Glomerular visceral epithelial cell (primary cell): ENCODE measurements around the gene C10orf143.
"Not testable (repeated sequence)": the region's sequence is repeated elsewhere in the genome, so short reads cannot be mapped to it uniquely, and the experiment has no call there.

Source experiments
- DNase-seq: peaks from one replicate; pipeline ENCODE4 v3.0.0-alpha.2; 2016; ENCODE audit errors: extremely low spot score

Gene C10orf143

DNA sequence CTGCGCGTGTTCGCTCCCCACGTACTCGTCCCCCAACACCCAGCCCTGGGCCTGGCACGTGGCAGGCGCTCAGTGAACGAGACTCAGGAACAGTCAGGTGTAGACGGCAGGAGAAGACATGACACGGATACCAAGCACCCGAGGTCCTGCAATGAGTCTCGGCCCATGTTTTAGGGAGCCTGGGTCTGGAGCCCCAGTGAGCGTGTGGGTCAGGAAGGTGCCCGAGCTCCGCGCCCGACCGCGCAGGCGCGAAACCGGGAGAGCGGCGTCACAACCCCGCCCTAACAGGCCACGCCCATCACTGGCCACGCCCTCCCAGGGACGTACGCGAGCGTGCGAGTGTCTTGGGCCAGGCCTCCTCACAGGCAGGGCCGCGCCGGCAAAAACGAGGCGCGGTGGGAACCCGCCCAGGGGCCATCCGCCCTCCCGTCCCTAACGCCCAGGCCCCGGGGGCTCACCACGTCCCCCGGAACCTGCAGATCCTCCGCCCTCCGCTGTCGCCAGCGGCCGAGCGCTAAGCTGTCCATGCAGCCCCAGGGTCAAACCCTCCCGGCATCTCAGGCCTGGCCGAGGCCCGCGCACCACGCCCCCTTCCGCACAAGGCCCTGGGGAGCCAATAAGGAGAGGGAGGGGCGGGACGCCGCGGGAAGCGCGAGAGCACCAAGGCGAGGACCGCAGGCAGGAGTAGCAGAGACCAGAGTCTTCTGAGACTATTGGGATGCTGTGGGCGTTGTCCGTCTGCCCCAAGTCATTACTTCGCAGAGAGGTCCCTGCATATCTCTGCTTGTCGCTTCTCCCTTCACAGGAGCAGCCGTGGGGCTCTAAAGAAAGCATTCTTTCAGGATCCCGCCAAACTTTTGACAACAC lies at the start of gene C10orf143:
Gene C10orf143 (minus strand): TSS at position 585 of the 867 bp plus-strand sequence. CDS start 58 bp downstream, at position 527.
- DNase-seq: peak; percentile 96

DNA sequence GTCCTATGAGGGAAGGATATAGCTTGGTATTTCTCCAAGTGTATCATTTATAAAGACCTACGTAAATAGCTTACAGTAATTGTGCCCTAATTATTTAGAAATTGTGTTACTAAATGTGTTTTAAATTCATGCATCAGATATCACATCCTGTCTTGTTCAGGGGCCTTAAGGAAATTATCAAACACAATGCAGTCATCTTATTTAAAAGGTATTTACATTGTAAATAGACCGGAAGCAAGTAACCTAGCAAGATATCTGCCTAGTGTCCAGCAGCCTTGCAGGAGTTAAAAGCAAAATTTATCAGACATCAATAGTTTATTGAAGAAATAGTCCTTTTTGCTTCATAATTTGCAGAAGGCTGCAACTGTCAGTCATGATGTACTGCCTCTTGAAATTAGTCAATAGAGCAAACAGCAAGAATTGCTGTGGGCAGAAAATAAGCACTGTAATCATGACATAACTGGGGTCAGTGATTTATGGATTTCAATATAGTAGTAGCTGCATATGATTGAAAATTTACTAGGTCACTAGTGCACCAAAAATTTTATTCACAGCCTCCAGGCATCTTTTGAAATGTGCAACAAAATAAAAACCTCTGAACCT lies 48.7 kb upstream of the C10orf143 start:
- DNase-seq: no peak

DNA sequence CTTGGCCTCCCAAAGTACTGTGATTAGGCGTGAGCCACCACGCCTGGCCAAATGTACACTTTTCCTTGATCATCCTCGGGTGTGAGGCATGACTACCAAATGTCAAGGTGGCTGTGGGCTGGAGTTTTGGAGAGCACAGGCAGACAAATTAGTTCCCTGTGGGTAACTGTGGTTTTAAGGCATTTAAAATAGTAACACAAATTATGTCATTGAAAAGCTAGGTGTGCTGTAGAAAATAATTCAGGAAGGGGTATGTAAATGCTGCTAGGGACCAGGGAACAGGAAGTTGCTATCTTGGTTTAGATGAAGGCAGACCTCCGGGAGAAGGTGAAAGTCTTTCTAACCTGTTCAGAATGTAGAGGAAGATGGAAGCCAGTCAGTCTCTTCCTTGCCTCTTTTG lies 35.4 kb upstream of the C10orf143 start:
- DNase-seq: no peak

DNA sequence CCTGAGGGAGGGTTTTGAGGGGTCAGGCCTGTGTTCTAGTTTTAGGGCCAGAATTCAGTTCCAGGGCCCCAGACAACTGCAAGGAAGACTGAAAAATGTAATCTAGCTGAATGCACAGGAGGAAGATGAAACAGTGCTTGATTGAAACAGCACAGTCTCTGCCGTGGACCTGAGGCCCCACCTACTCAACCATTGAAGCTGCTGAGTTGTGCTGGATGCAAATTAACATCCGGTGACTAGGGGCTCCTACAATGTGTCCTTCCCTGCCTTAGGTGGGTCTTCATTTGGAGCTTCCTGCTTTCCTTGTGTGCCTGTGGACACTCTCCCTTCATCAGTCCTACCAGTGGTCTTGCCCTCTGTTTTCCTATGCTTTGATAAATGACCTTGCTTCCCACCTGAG lies 31.2 kb upstream of the C10orf143 start:
- DNase-seq: no peak

DNA sequence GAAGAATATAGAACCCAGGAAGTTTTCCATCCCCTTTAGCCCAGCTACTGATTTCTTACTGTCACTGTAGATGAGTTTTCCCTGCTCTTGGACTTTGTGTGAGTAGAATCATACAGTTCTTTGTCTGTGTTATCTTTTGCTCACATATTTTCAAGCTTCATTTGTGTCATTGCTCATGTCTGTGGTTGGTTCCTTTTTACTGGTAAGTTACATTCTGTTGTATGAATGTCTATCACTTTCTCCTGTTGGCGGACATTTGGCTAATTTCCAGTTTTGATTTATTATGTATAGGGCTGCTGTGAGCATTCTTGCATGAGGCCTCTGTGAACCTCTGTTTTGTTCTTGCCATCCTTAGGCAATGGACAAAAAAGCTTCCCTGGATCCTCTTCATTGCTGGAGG lies 30.8 kb upstream of the C10orf143 start:
- peak; percentile 47 for DNase-seq

DNA sequence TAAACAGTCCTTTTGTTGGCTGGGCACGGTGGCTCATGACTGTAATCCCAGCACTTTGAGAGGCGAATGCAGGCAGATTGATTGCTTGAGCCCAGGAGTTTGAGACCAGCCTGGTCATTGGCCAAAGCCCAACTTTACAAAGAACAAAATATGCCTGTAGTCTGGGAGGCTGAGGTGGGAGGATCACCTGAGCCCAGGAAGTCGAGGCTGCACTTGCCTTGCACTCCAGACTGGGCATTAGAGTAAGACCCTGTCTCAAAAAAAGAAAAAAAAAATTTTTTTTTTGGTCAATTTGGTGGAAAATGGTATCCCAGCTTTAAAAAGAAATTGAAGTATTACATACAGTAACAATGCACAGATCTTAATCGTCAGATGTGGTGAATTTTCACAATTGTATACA lies 30.4 kb upstream of the C10orf143 start:
- DNase-seq: no peak

DNA sequence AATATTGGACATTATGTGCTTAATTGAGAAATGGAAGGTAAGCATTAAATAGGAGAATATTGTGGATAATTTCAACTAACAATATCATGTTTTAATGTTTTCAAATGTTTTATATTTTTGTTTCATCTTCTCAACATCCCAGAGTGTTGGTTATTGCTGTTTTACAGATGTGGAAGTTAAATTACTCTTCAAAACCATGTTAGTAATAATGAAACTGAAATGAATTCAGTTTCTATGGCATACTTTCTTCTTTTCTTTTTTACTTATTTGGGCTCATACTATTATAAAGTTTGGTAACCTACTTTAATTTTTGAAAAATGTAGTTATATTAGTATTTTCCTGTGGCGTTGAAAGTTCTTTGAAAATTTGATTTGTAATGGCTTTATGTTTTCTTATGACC lies 29.8 kb upstream of the C10orf143 start:
- no peak for DNase-seq

DNA sequence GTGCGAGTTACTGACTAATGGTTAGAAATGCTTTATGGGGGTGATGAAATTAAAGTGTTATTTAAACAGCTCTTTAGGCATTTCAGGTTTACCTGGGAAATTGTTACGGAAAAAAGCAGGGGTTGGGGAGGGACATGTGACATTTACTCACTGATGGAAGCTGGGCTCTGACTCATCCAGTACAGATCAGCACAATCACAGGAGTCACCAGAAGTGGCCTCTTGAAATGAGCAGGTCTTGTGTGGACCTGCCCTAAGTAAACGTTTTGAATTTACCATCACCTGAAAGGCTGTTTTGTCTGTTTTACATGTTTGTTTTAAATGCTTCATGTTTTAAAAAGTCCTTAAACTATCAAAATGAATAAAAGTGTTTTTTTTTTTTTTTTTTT lies 27.8 kb upstream of the C10orf143 start:
- peak; percentile 47 for DNase-seq

DNA sequence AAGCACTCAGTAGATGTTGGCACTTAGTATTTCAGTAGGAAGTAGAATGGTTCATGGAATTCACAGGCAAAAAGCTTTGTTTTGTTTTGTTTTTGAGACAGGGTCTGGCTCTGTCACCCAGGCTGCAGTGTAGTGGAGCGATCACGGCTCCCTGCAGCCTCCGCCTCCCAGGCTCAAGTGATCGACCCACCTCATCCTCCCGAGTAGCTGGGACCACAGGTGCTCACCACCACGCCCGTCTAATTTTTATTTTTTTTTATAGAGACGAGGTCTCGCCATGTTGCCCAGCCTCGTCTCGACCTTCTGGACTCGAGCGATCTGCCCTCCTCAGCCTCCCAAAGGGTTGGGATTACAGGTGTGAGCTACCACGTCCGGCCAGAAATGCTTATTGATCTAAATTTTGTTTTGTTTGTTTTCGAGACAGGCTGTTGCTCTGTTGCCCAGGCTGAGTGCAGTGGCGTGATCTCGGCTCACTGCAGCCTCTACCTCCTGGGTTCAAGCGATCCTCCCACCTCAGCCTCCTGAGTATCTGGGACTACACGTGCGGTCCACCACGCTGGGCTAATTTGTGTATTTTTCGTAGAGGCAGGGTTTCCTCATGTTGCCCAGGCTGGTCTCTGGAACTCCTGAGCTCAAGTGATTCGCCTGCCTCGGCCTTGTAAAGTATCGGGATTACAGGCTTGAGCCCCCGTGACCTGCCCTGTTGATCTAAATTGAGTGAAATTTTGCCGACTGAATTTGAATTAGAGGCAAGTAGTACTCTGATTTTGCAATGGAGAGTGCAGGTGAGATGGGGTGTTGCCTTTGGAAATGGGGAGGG lies 27.2 kb upstream of the C10orf143 start:
- no peak for DNase-seq

DNA sequence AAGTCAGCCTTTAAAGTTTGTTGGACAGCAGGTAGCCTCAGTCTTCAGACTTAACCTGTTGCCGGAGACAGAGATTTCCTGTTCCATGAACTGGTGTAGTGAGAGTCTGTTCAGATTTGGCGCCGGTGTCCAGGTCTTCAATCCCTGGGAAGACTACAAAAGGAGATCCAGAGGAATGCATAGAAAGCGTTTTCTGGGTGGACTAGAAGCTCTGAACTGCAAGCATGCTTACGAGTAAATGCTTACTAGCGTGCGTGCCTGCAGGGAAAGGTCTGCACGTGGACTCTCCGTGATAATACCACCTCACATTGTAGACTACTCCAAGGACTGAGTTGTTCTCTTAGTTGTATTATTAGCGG lies 26.4 kb upstream of the C10orf143 start:
- peak; percentile 20 for DNase-seq

DNA sequence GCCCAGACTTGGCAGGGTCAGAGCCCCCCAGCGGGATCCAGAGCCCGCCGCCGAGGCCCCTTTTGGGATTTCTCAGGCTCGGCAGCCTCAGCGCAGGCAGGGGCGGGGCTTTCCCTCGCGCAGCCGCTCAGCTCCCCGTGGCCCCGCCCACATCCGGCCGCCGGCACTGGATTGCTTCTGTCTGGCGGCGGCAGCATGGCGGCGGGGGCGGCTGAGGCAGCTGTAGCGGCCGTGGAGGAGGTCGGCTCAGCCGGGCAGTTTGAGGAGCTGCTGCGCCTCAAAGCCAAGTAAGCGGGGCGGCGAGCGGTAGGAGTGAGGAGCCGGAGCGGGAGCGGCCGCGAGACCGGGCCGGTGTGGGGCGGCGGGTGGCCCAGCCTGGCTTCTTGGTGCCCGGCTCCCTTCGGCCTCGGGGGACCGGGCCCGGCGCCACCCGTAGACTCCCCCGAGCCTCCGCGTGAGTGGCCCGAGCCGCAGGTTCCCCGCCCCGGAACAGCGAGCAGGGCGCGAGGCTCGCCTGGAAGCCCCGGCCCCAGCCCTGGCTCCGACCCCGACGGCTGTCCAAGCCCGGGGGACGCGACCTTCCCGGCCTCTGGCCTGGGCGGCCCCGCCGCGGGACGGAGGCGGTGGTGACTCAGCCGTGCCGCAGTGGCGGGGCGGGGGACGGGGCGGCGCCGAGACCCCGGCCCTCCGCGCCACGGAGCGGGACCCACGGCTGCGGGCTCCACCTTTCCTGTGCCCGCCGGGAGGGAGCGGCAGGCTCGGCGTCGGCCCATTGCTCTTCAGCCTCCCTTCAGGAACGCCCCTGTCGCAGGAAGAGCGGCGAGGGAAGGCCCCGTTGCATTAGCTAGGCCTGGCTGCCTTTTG lies 25.8 kb upstream of the C10orf143 start, which contains the start of gene GLRX3:
Gene GLRX3 (plus strand): TSS at position 166 of the 864 bp plus-strand sequence. CDS start 30 bp downstream, at position 196.
- peak; percentile 81 for DNase-seq

DNA sequence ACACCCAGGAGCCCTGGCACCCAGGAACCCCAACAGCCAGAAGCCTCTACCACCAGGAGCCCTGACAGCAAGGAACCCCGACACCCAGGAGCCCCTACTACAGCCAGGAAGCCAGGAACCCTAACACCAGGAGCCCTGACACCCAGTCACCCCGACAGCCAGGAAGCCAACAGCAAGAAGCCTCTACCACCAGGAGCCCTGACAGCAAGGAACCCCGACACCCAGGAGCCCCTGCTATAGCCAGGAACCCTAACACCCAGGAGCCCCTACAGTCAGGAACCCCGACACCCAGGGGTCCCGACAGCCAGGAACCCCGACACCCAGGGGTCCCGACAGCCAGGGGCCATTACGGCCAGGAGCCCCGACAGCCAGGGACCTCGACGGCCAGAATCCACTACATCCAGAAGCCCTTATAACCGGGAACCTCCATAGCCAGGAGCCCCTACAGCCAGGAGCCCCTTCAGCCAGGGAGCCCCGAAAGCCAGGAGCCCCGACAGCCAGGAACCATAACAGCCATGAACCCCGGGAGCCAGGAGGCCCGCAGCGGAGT lies 25.1 kb upstream of the C10orf143 start:
- no peak for DNase-seq

DNA sequence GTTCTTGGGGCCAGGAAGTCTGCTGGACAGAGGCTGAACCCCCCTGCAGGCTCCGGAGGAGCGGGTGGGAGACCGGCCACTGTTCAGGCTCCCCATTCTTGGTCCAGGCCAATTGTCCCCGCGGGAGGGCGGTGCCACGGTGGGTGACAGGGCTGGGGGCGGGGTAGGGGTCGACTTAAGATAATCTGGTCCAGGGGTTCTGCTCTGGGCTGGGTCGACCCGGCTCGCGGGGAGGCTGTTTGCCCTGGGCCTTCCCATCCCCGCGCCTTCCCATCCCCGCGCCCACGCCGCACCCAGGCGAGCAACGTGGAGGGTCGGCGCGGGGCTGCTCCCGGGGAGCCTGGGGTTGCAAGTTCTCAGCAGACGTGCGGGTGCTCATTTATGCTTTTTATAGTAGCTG lies 18.3 kb upstream of the C10orf143 start:
- DNase-seq: no peak

DNA sequence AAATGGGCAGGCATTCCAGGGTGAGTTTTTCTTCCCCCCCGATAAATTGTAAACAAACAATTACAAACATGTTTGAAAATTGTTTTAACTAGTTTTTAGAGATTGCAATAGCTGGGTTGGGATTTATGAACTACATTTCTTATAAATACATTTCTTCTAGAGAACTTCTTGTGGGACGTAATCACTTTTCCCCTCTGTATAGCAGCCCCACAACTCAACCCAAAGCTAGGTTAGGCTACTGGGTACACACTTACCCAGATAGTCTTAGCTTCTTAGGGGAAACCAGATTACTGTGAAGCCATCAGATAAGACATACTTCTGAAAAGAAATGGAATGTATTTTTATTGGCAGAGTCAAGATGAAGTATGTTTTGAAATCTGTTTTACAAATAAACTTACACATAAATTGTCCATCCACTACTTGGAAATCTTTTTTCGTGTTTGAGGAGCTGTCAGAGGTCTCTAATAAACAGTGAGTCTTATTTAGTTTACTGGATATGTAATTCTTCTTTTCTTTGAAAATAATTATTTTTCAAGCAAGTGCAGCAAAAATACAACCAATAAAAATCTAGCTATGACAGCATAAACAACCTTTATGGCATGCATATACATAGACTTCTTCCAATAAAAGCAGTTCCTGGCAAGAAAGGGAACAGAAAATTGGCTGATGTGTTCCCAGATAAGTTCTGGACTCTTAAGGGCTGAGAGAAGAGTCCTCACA lies 17.6 kb upstream of the C10orf143 start:
- DNase-seq: no peak

DNA sequence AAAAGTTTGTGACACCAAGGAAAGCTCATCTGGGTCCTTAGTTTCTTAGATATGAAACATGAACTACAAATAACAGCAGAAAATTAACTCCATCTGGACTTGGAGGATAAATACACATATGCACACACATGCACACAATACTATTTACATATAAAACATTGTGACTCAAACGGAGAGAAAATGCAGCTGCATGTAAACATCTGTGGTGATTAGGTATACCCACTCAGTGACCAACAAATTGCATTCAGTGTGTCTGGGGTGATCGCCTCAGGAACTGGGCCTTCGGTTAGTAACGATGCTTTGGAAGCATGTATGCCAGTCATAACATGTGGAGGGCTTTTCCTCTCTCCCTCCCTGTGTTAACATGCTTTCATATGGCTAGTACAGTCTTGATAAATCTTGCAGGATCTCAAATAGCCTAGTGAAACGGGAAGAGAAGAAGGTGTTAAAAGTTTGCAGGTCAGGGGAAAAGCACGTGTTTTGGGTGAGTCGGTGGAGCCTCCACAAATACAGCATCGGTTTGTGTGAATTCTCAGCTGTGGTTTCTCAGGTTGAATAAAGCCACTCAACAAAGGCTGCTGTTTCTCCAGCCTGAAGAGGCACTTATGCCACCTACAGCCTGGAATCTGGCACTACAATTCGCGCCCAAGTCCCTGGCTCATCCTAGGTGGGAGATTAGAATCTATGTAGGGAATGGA lies 16.9 kb upstream of the C10orf143 start:
- peak; percentile 68 for DNase-seq

DNA sequence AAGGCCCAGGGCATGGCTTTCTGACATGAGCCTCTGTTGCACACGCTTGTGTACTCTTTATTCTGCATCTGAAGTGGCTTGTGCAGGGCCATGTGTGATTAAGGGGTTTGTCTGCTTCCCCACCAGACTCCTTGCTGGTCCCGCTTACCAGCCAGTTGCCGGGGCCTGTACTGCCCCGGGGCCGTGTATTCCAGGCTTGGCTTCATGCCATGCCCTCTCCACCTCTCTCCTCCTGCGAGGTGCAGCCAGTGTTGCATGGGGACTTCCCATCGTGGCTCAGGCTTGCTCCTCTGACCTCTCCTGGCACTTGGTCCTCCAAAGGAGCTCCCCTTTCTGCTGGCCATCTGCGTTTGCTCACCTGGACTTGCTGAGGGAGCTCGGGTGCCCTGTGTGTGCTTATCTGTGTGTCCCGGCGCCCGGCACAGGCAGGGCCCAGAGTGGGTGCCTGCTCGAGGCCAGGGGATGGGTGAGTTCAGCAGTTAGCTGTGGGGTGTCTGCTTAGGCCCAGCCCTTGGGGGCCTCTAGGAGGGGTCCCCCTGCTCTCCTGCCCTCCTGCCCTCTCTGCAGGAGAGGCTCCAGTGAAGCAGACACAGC lies 11.0 kb upstream of the C10orf143 start:
- DNase-seq: no peak

DNA sequence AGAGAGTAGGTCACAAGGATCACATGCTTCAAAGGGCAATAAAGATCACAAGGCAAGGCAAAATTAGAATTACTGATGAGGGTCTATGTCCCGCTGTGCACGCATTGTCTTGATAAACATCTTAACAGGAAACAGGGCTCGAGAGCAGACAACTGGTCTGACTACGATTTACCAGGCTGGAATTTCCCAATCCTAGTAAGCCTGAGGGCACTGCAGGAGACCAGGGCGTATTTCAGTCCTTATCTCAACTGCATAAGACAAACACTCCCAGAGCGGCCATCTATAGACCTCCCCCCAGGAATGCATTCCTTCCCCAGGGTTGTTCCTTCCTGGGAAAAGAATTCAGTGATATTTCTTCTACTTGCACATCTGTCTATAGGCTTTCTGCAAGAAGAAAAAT lies 6.9 kb upstream of the C10orf143 start:
- DNase-seq: not testable (repeated sequence)

DNA sequence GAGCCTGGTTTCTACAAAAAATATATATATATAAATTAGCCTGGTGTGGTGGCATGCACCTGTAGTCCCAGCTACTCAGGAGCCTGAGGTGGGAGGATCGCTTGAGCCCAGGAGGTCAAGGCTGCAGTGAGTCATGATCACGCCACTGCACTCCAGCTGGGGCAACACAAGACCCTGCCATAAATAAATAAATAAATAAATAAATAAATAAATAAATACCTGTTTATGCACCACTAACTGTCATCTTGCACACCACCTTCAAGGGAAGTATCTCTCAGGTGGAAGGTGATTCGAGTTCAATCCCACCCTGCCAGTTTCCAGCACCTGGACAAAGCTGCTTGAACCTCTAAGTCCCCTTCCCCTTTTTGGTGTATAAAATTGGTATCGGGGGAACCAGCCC lies 6.3 kb upstream of the C10orf143 start:
- DNase-seq: not testable (repeated sequence)

DNA sequence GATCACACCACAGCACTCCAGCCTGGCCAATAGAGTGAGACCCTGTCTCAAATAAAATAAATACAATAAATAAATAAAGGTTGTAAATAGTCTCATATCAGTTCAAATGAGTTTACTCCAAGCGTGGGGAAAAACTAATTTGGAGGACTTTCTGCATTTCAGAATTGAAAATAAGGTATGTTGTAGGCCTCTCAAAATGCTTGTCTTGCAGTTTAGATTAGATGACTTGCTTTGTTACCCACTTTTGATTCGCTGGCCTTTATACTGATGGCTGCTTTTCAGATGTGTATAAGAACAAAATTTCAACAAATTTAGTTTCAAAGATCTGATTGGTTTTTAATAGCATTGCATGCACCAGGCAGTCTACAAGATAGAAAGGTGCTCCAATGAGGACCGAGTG lies 2.2 kb upstream of the C10orf143 start:
- DNase-seq: no peak

DNA sequence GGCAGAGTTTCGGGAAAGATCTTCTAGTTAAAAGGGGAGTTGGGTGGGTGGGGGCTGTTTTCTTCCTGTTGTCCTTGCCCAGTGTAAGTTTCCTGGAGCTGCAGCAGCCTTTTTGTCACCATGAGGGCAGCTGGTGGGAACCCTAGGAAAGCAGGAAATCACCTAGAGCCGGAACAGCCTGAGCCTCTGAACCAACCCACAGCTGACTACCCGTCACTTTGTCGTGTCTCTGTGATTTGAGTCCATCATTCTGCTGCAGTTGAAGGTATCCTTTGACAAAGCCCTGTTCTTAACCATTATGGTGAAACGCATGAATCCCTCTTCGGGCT lies 1.2 kb upstream of the C10orf143 start:
- no peak for DNase-seq
